ENCODE measurements around the gene GNPTG.

DNA sequence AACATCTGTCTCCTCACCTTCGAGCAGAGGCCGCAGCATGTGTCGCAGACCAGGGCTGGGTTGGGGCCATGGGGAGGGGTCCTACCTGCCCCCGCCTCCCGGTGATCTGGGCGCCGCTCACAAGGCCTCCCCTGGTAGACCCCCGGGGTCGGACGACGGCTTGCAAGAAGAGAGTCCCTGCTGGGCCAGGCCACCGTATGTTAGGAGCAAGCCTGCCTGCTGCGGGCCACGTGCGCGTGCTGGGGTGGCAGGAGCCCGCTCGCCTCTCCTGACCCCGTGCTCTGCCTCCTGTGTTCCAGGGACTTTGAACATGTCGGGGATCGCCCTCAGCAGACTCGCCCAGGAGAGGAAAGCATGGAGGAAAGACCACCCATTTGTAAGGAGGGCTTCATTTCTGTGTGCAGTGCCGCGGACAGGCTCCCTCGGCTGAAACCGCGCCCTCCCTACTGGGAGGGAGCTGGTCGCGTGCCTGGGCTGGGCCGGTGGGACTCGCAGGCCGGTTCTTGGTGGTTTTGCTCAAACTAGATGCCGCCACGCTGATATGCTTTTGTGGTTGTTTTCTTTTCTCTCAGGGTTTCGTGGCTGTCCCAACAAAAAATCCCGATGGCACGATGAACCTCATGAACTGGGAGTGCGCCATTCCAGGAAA, 37.9 kb upstream of the GNPTG start:
- TF ChIP-seq, protein P1, sequence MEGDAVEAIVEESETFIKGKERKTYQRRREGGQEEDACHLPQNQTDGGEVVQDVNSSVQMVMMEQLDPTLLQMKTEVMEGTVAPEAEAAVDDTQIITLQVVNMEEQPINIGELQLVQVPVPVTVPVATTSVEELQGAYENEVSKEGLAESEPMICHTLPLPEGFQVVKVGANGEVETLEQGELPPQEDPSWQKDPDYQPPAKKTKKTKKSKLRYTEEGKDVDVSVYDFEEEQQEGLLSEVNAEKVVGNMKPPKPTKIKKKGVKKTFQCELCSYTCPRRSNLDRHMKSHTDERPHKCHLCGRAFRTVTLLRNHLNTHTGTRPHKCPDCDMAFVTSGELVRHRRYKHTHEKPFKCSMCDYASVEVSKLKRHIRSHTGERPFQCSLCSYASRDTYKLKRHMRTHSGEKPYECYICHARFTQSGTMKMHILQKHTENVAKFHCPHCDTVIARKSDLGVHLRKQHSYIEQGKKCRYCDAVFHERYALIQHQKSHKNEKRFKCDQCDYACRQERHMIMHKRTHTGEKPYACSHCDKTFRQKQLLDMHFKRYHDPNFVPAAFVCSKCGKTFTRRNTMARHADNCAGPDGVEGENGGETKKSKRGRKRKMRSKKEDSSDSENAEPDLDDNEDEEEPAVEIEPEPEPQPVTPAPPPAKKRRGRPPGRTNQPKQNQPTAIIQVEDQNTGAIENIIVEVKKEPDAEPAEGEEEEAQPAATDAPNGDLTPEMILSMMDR (IDR thresholded peaks at IDR 0.05) = no peak
- TF ChIP-seq EP300 (IDR thresholded peaks at IDR 0.05) (no peak), POLR2A (IDR thresholded peaks at IDR 0.05) (no peak), POLR2AphosphoS5 (IDR thresholded peaks at IDR 0.05) (no peak)
